Occipital lobe (tissue), 2 donors: Measurements from ENCODE around the gene TDRD7. TPM values are rescaled to one million over a fixed set of nuclear protein-coding genes. Genes with fewer than 3 reads are reported as not detected.
"Not testable (repeated sequence)": the region's sequence is repeated elsewhere in the genome, so short reads cannot be mapped to it uniquely, and the experiment has no call there.

Source experiments
- DNase-seq: peaks from one replicate; lab custom pipeline; 2025; lab: John Stamatoyannopoulos, UW
- total RNA-seq: library from RNA; depleted of rRNA; stranded (reverse); fragments of >200 nt; gene quantifications from one replicate; pipeline ENCODE4 v1.2.3, GENCODE V29; 2014

TDRD7 gene
- total RNA-seq, 1 donor from 2014 or later: 33.2 TPM

DNA sequence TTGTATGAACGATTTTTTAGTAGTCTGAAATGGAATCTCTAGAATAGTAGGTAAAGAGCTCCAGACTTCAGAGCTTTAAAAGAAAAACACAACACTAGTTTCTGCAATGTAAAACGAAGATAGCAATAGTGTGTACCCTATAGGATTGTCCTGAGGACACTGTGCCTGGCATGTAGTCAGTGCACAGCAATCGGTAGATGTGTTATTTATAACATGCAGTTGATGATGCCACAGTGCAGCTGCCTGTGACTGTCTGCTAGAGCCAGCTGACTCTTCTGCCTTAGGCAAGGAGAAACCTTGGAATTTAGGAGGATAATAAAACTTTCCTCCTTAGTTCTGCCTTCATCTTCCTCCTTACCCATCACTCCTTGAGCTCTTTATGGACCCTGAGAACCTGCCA lies 61.8 kb downstream of the TDRD7 start:
- peak; percentile 34 for DNase-seq

DNA sequence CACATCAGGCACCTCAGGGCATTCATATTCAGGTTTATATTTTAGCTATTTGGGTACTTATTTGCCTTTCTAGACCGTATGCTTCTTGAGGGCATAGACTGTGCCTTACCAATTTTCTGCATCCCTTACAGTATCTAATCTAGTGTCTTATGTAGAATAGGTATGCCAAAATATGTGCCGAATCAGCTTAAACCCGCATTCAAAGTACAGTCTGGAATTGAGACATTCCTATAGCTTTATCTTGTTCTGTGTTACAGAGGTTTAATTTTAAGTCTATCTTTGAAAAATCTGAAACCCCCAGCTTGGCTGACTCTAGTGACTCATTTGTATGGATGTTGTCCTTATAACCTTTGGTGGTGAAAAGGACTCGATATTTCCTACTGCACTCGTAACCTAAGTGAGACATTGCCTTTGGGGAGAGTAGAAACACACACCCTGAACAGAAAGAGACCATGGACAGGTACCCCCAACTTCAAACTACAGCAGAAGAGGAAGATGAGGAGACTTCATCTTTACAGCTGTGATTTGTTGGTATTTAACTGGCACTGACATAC lies 62.6 kb downstream of the TDRD7 start:
- no peak for DNase-seq

DNA sequence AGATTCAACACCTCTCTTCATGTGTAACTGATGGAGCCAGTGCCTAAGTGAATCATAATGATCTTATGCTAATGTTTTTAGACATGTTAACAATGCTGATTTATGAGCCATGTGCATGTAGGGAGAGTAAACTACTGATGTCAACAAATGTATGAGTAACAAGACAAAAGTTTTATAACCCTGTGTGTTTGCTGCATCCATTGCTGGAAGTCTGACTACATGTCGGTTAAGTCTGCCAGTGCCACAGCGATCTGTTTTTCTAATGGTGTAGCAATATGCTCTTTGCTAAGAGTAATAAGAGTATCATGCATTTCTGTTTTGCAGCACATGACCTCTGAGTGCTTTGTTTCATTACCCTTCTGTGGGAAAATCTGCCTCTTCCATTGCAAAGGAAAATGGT lies 63.2 kb downstream of the TDRD7 start:
- no peak for DNase-seq

DNA sequence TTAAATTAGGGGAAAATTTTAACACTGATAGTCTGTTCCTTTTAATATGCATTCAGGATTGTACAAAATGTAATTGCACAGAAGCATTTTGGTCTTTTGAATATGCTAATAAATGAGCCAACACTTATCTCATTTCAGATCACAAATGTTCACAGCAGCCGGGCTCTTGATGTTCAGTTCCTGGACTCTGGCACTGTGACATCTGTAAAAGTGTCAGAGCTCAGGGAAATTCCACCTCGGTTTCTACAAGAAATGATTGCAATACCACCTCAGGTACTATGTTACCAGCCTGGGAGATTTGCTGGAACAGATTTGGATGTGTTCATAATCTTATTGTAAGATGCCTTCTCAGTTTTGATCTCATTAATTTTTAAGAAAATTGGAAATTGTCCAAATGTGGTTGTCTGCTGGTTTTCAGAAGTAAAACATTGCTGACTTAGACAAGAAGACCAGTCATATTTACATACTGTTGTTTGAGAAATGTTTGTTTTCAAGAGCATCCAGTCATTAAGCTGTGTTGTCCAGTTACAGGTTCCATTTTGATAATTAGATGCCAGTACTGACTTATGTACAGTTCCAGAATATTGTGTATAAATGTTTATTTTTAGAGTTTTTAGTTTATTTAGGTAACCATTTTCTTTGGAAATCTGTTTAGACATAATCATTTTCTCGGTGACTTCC lies 66.5 kb downstream of the TDRD7 start:
- no peak for DNase-seq

GRCh38 chr9:97479496-97480159 lies 67.7 kb downstream of the TDRD7 start:
- DNase-seq: no peak

GRCh38 chr9:97480174-97480573 lies 68.3 kb downstream of the TDRD7 start:
- no peak for DNase-seq

GRCh38 chr9:97480749-97481148 lies 68.9 kb downstream of the TDRD7 start:
- DNase-seq: no peak

GRCh38 chr9:97484134-97484533 lies 72.2 kb downstream of the TDRD7 start:
- peak; percentile 30 for DNase-seq

DNA sequence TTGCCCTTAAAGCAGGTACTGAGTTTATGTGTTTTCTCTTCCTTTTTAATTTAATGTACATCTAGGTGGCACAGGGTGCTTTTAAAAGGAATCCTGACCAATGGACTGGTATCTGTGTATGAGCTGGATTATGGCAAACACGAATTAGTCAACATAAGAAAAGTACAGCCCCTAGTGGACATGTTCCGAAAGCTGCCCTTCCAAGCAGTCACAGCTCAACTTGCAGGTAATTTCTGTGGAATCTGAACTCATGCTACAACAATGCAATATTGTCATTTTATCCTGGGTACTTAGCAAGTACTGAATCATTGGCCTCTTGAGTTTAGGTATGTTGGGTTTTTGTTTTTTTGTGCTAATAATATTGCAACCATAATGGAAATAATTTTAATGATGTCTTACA lies 75.2 kb downstream of the TDRD7 start:
- DNase-seq: no peak

DNA sequence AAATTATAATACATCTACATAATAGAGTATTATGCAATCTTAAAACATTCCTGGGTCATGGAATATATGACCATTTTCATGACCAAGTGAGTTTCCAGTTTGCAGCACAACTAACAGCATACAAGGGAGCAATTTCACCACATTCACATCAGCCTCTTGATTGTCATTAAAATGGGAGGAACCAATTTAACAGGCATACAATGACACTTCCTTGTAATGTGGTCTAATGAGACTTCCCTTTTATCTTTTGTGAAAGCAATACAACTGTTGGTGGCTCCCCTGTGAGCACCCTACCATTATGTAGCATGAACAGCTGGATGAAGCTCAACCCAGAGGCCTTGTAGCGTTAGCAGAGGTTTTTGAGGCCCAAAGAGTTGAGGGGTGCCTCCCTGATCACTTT lies 76.0 kb downstream of the TDRD7 start:
- DNase-seq: no peak

DNA sequence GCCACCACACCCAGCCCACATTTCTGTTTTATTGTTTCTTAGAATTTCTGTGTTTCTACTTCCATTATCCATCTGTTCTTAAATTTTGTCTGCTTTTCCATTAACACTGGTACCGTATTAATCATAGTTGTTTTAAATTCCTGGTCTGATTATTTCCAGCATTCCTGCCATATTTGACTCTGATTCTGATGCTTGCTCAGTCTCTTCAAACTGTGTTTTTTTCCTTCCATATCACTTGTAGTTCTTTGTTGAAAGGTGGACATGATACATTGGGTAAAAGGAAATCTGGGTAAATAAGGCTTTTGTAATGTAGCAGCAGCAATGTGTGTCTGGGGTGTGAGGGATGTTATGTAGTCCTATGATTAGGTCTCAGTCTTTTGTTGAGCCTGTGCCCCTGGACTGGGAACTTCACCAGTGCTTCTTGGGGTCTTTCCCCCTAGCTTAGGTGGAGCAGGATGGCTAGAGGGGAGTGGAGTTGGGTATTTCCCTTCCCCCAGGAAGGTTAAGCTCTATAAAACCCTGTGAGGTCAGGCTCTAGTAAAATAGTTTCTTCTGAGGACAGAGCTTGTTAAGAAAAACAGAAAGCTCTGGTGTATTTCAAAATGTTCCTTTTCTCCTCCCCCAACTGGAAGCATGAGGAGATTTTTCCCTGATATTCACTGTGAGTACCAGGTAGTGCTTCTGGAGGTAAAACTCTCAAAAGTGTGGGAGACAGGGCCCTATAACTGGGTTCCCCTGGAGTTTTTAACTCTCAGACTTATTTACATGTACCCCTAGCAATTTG lies 79.5 kb downstream of the TDRD7 start:
- no peak for DNase-seq

DNA sequence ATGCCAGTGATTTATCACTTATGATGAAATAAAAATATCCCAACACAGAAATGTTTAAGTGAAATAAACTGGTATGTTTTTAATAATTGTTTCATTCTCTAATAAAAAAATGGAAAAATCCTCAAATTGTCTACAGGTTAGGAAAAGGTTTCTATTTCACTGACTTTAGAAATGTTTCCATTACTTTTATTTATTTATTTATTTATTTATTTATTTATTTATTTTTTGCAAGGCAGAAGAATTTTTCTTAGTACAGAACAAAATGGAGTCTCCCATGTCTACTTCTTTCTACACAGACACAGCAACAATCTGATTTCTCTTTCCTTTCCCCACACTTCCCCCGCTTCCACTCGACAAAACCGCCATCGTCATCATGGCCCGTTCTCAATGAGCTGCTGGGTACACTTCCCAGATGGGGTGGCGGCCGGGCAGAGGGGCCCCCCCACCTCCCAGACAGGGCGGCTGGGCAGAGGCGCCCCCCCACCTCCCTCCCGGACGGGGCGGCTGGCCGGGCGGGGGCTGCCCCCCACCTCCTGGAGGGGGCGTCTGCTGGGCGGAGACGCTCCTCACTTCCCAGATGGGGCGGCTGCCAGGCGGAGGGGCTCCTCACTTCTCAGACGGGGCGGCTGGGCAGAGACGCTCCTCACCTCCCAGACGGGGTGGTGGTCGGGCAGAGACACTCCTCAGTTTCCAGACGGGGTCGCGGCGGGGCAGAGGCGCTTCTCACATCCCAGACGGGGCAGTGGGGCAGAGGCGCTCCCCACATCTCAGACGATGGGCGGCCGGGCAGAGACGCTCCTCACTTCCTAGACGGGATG lies 85.9 kb downstream of the TDRD7 start:
- not testable (repeated sequence) for DNase-seq

DNA sequence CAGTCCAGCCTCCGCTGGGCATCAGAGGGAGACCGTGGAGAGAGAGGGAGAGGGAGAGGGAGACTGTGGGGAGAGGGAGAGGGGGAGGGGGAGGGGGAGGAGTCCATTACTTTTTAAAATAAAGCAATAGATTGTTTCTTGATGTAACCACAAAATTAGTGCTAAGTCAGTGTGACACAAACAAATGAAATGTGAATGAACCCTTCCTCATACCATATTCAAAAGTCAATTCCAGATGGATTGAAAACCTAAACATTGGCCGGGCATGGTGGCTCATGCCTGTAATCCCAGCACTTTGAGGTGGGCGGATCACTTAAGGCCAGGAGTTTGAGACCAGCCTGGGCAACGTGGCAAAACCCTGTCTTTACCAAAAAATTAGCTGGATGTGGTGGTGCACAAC lies 87.0 kb downstream of the TDRD7 start:
- not testable (repeated sequence) for DNase-seq

GRCh38 chr9:97500263-97500662 lies 88.4 kb downstream of the TDRD7 start:
- DNase-seq: no peak

- DNase-seq: no peak
Measured at GRCh38 chr9:97500765-97501176, 88.9 kb downstream of the TDRD7 start.

DNA sequence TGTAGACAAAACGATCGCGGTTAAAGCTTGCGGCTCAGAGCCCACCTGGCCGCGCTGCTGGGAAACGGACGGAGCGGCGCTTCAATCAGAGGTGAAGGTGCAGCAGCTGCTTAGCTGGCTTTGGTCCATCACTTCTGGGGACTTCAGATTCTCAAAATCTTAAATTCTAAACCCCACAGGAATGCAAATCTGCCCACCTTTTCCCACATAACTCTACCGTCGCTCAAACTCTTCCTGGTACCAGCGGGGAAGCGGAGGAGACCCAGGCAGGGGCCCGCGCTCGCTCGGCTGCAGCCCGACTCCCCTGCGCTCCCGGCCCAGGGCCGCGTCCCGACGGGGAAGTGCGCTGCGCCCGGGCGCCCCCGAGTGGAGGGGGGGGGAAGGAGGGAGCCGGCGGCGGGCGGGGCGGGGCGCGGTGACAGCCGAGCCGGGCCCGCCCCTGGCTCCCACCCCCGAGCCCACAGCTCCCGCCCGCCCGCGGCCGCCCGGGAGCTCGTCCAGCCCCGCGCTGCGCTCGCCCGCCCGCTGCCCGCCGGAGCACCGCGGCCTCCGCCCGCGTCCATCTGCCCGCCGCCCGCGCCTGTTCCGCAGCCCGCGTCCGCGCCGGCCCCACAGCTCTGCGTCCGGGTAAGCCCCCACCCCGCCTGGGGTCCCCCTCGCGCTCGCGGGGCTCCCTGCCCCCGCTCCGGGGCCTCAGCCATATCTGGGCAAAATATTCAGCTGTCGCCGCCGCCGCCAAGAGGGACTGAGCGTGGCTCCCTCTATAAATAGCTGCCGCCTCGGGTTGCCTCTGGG lies 89.5 kb downstream of the TDRD7 start, which contains the start of gene TMOD1:
Gene TMOD1, plus strand, starts transcription at position 490 of the 795 bp plus-strand sequence. CDS start 22,523 bp downstream, outside the sequence.
- DNase-seq: peak; percentile 66

- no peak for DNase-seq
Measured at GRCh38 chr9:97501972-97502221, 90.0 kb downstream of the TDRD7 start.

DNA sequence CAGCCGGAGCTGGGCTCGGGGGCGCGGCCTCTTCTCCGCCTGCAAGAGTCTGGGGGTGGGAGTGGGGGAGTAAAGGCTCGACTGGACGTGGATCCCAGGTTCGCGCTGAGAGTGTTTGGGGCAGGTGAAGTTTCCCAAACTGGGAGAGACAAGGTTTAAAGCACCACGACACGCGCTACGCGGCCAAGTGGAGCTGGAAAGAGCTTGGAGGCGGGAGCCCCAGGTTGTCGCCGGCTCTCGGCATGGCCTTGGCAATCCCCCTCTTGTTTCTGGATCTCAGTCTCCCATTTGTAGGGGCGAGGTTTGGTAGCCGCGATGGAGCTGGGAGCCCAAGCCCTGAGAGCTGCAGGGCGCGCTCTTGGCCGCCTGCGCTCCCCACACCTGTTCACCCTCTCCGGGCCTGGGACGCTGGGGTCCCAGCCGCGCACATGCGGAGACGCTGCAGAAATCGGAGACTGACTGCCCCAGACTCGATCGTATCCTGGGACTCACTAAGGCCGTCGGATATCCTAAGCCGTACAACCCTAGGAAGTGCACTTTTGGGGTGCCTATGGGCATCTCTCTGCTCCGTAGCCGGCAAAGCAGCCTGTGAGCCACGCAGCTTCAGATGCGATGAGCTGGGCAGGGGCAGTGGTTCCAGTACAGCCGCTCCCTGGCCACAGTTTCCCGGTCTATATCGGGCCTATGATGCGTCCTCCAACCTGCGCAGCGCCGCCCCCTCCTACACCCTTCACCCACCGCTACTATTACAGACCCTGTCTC lies 90.5 kb downstream of the TDRD7 start:
- DNase-seq: no peak

- DNase-seq: no peak
Measured at GRCh38 chr9:97502984-97503861, 91.3 kb downstream of the TDRD7 start.
